DMS53 (cell line): Measurements from ENCODE around the gene CARS1.
A peak's percentile ranks its signal among the peaks of the same experiment; 100 is the strongest.

ENCODE experiments used
- DNase-seq: peaks from one replicate; lab custom pipeline; 2025; lab: John Stamatoyannopoulos, UW

Gene CARS1

DNA sequence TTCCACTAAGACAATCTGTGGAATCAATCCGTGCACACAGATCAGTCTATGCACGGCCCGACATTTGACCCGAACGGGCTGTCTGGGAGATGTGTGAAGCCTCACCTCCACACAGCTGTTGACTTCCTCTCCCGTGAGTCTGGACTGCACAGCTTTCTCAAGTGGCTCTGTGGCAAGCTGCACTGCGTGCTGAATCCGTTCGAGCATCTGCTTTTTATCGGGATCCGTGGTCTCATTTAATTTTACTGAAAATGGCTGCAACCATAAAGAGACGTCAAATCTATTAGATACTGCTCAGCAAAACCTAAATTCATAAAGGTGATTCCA lies 19.3 kb downstream of the CARS1 start:
- no peak for DNase-seq

DNA sequence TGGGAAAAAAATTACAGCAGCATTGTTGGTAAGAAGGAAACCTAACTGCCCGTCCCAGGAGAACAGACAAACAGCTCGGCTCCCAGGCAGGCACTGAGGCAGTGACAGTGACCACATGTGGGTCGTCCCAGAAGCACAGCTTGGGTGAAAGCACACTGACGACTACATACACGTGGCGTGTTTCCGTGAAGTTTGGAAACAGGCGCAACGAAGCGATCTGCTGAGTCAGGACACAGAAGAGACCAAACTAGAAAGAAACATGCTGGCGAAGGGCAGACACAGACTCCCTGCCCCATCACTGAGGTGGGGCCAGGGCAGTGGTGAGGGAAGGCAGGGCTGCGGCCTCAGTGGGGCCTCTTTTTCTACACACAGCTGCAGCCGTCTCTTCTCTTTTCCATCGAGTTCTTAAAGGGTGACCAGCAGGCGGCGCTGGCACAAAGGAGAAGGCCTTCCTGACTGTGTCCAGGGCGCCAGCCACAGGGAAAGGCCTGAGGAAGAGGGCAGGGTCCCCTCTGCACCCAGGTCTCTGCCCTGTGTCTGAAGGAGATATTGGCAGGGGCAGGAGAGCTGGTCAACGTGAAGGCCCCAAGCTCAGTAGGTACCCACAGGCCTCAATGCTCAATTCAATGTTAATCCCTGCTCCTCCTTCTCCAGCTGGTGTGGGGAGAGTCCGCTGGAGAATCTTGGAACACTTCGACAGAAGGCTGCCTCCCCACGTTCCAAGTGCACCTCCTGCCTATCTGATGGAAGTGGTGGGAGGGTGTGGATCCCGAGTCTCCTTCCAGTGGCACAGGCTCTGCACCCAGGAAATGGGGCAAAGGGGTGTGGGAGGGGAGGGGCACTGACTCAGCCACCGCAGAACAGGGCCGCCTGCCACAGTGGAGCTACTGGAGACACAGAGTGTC lies 19.9 kb downstream of the CARS1 start:
- peak; percentile 92 for DNase-seq

GRCh38 chr11:3036419-3036818 lies 20.8 kb downstream of the CARS1 start:
- no peak for DNase-seq

- DNase-seq = no peak
Measured at GRCh38 chr11:3035333-3035732, 21.9 kb downstream of the CARS1 start.

DNA sequence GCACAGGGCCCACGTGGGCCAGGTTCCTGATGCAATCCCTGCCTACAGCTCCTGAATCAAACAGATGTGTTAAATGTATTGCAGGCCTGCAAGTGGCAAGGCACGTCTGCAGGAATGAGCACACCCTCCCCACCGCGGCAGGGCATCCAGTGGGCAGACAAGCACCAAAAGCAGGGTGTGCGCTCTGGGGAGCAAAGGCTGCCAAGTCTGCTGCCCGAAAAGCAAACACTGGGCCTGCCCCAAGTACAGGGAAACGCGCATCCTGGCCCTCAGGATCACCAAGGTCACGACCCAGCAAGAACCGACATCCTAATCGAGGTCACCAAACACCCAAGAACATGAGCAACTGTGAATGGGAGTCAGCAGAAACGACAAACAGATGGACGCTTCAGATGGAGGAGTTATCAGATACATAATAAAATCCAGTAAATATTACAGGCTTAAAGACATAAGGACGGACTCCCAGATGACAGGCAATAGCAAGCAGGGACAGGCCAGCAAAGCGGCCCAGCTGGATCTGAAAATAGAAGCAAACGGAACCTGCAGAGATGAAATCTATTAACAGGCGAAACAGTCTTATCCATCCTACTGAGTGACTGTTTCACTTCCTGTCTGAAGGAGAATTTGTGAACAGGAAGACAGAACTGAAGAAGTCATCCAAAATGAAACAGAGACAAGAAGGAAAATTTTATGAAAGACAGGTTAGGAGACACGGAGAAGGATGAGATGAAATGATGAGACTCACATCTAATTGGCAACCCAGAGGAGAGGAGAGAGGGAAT lies 26.7 kb downstream of the CARS1 start:
- DNase-seq = no peak

DNA sequence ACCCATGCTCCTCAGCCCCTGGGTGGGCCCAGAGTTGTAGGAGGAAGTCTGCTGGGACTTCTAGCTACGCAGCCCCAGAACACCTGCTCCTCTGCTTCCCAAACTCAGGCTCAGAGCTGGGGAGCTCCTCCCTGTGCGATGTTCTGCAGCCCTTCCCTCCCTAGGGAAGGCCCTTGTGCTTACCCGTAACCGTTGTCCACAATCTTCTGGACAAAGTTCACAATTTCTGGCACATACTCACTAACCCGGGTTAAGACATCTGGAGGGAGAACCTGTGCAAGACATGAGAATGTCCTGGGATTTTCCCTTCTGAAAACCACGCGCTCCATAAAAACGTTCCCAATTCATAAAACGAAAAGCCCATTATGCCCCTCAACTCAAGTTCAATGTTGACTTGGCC lies 28.4 kb downstream of the CARS1 start:
- DNase-seq = no peak

DNA sequence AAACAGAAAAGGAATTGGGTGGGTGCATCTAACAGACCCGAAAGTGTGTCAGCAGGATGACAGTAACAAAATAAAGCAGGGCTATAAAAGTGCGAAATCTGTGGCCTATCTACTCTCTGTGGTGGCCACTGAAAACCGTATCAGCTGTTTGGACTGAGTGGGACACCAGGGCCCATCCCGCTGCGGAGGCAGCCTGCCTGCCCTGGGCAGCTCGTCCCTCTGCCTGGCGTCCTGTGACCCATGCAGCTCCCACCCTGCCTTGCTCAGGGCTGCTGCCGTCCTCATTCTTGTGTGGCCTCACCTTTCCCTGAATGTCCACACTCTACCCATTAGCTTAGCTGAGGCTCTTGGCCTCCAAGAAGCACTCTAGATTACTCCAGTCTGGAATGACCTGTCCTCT lies 30.4 kb downstream of the CARS1 start:
- DNase-seq = no peak

- DNase-seq = no peak
Measured at GRCh38 chr11:3022982-3023381, 34.2 kb downstream of the CARS1 start.

GRCh38 chr11:3022300-3022967 lies 34.8 kb downstream of the CARS1 start:
- no peak for DNase-seq

- peak; percentile 55 for DNase-seq
Measured at GRCh38 chr11:3021125-3021524, 36.1 kb downstream of the CARS1 start.

DNA sequence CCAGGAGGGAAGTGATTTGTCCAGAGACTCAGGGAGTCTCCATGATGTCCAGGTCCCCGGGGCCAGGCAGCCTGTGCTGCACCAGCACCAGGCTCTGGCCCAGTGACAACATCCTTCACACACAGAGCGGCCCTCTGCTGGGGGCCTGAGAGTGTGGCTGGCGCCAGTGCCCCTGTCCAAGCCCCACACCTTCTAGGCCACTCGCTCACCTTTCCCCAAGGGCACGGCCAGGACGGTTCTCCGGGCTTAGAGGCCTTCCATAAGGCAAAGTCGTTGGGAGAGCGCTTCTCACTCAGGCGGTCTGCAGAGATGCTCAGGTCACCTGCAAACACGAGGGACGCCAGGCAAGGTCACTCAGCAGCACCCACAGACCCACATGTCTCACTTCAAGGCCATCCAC lies 37.2 kb downstream of the CARS1 start:
- no peak for DNase-seq

GRCh38 chr11:3018596-3018995 lies 38.6 kb downstream of the CARS1 start:
- no peak for DNase-seq

DNA sequence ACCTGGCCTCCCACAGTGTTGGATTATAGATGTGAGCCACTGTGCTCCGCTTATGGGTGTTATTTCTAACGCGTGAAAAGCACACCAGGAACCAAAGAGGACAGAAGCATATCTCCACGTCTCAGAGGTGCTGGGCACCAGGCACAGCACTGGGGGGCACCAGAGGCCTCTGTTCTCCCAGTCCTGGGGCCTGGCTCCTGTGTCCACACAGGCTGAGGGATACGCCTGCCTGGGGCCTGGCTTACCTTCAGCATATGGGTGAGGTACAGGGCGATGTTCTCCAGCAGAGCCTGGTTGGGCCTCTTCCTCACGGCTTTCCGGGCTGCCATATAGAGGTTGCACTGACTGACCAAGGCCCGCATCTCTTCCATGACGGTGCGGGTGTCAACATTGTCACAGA lies 40.4 kb downstream of the CARS1 start:
- DNase-seq = no peak

DNA sequence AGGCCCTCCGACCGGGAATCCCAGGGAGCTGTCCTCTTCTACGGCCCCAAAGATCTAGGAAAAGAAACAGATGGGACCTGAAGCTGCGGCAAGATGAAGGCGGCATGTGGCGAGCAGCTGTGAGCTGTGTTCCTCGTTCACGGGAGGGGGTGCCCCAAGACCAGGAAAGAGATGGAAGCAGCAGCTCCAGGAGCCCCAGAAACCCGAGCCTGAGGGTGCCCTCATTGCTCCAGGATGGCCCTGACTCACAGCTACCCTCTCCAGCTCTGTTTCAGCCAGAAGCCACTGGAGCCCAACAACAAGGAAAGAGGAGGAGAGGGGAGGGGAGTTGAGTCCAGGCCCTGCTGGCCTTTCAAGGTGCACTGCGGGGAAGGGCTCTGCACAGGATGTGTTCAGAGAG lies 41.4 kb downstream of the CARS1 start:
- DNase-seq = no peak

- DNase-seq = no peak
Measured at GRCh38 chr11:3014943-3015342, 42.3 kb downstream of the CARS1 start.

DNA sequence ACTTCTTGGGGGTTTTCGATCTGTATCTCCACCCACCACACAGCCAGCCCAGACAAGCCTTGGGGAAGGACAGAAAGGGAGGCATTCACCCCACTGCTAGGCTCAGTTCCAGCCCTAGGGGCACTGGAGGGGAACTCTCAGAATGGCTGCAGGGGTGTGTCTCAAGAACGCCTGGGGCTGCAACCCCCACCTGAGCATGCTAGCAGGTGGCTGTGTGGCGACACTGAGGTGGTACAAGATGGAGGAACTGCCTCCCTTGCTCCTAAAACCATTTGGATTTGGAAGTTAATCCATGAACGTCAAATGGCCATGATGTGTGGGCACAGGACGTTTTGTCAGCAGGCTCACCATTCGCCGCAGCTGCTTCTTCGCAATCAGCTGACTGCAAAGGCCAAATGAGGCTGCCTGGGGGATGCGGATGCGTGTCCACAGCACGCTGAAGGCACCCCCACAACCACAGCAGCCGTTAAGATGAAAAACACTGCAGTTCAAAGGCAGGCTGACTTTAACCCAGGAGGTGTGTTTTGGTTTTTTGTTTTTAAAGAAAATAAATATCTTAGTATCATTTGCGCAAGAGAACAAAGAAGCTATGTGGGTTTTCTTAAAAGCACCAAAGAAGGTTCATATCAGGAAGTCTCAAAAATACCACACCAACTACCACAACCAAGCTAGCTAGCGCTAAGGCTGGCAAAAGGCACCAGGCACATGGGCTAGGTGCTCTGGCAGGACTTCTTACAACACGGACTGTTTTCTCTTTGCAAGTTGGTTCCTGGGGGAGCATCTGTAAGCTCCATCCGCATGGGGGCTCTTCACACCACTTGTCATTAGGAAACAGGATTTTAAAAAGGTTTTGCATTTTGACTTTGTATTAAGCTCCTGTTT lies 42.9 kb downstream of the CARS1 start:
- no peak for DNase-seq

DNA sequence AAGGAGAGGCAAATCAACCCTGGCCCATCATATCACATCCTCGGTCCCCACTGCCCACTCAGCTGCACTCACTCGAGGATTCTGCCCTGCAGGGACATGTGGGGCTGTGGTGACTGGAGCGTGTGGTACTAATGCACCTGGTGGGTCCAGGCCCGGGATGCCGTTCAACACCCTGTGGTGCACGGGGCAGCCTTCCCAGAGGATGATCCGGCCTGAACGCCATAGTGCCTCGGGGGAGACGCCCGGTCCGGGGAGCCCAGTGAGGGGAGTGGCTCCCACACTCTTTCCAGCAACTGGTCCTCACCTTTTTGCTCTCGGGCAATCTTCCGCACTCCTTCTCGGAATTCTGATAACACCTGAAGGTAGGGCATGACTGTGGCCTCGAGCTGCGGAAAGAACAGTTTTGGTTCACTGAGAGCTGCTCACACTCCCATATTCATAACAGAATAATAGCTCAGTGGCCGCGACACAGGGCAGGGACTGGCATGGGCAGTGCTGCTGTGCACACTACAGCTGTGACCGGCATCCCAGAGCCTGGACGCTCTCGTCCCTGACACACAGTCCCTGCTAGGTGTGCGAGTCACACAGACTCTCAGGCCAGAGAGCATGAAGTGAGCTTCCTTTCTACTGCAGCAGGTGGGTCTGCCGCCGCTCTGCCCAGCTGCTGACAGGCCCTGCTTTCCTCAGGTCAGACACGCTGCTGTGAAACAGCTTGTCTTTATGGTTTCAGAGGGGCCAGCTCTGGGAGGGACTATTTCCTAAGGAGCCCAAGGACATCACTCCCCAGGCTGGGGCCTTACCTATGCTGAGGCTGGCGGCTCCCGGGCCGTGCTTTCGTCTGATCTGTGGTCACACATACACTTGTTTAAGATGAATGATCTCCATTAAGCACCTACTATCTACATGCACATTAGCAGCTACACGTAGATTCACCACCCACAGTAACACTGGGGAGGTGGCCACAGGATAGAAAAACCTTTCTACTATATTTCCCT lies 45.0 kb downstream of the CARS1 start:
- DNase-seq = no peak

- DNase-seq = no peak
Measured at GRCh38 chr11:3010521-3011275, 46.5 kb downstream of the CARS1 start.

GRCh38 chr11:3010004-3010403 lies 47.2 kb downstream of the CARS1 start:
- DNase-seq = no peak

DNA sequence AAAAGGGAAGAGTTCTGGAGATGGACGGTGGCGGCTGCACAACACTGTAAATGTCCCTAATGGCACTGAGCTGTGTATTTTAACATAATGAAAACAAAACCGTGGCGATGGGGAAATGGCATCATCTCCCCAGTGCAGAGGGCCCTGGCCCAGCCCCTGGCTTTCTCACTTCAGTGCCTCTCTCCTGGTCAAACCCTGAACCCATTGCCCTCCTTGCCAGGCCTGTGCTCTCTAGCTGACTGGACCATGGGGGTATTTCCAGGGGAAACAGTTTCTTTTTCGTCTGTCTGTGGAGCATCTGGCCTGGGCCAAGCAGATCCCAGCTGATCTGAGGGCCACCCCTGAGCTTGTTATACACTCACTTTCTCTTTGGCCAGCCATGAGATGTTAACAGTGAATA lies 47.7 kb downstream of the CARS1 start:
- DNase-seq = no peak
